Stimulated activated CD4-positive, alpha-beta T cell treated with anti-CD3 and anti-CD28 coated beads, Interleukin-12 subunit alpha, Interleukin-12 subunit beta, amount 100 ng/mL, for 48 hours (primary cell): ENCODE data around the gene GNE.
A peak's percentile ranks its signal among the peaks of the same experiment; 100 is the strongest.
"Not testable (repeated sequence)": the region's sequence is repeated elsewhere in the genome, so short reads cannot be mapped to it uniquely, and the experiment has no call there.

ENCODE experiments used
- DNase-seq, 3 donors: peaks; one replicate each; pipeline ENCODE4 v3.0.0-alpha.2; 2020; ENCODE audit warnings: low read depth in 2 of 3, low spot score in 1 of 3

Gene GNE, protein sequence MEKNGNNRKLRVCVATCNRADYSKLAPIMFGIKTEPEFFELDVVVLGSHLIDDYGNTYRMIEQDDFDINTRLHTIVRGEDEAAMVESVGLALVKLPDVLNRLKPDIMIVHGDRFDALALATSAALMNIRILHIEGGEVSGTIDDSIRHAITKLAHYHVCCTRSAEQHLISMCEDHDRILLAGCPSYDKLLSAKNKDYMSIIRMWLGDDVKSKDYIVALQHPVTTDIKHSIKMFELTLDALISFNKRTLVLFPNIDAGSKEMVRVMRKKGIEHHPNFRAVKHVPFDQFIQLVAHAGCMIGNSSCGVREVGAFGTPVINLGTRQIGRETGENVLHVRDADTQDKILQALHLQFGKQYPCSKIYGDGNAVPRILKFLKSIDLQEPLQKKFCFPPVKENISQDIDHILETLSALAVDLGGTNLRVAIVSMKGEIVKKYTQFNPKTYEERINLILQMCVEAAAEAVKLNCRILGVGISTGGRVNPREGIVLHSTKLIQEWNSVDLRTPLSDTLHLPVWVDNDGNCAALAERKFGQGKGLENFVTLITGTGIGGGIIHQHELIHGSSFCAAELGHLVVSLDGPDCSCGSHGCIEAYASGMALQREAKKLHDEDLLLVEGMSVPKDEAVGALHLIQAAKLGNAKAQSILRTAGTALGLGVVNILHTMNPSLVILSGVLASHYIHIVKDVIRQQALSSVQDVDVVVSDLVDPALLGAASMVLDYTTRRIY

DNA sequence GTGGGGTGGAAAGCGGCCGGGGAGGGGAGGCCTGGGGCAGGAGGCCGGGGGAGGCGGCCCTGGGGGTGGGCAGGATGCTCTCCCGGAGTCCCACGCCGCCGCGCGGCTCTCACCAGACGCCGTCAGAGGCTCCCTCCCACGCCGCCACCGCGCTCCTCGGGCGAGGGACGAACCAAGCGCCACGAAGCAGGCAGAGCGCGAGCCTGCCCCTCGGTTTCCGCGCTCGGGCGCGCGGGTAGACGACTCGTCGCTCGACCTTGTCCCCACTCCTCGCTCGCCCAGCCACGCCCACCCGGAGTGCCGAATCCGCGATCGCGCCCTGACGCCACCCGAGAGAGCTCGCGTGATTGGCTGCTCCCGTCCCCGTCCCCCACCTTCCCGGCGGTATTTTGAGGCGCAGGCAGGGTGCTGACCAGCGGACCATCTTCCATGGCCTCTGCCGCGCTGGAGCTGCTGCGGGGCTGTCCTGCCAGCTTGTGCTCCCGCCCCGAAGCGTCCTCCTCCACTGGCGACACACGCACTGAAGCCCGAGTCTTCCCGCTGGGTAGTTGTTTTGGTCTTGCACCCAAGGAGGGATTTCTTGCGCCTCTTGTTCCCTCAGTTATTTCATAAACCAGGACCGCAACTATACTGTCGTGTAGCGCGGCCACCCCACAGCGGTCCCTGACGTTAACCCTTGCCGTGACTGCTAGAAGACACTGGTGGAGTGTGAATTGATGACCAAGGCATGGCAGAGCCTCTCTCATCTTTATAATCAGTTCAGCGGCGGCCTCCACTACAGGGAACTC is at the start of gene GNE:
Gene GNE (minus strand): TSS at position 241 of the 788 bp plus-strand sequence. CDS start 9,093 bp downstream, outside the sequence.
- DNase-seq = peak; percentile 96 to 97 (median 97)

- DNase-seq = no peak
These were observed 48.4 kb upstream of the GNE start for GRCh38 chr9:36306471-36307306.

GRCh38 chr9:36304366-36304765 is 46.1 kb upstream of the GNE start:
- not testable (repeated sequence) for DNase-seq

DNA sequence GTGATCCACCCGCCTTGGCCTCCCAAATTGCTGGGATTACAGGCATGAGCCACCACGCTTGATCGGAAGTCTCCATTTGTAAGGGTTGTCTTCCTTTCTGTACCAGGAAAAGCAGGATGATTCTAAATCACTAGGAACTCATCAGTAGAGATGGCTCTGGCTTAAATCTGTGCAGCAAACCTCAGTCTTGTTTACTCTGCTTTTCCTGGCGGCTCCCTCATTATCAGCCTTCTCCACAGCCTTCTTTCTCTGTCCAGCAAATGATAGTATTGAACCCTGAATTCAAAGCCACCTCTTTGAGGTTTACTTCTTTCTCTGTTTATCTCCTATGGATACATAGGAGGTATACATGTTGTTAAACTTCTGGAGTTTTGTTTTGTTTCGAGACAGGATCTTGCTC is 43.0 kb upstream of the GNE start:
- no peak for DNase-seq

GRCh38 chr9:36298566-36298965 is 40.3 kb upstream of the GNE start:
- DNase-seq = no peak

GRCh38 chr9:36297798-36298197 is 39.5 kb upstream of the GNE start:
- no peak for DNase-seq

DNA sequence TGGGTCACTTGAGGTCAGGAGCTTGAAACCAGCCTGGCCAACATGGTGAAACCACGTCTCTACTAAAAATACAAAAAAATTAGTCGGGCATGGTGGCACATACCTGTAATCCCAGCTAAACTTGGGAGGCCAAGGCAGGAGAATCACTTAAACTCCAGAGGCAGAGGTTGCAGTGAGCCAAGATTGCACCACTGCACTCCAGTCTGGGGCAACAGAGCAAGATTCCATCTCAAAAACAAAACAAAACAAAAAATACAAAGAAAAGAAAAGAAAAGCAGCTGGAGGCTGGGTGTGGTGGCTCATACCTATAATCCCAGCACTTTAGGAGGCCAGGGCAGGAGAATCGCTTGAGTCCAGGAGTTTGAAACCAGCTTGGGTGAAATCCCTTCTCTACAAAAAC is 36.7 kb upstream of the GNE start:
- not testable (repeated sequence) for DNase-seq

- no peak for DNase-seq
These were observed 35.7 kb upstream of the GNE start for GRCh38 chr9:36293918-36294317.

DNA sequence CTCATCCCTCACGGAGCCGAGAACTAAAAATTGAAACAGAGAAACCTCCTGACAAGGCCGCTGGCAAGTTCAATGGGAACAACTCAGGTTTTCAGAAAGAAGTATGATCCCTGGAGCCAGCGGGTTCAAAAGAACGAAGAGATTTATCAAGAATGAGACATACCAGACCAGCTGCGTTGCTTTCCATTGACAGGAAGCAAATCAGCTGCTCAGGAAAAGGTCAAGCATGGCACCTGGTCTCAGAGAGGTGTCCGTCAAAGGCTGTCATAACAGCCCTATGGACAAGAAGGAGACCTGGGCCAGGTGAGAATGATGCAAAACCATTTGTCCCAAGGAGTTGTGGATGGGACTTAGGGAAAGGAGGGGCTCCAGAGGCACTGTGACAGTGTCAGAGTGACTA is 34.9 kb upstream of the GNE start:
- DNase-seq = no peak

GRCh38 chr9:36292641-36293040 is 34.4 kb upstream of the GNE start:
- no peak for DNase-seq

- DNase-seq = no peak
These were observed 32.7 kb upstream of the GNE start for GRCh38 chr9:36290996-36291395.

DNA sequence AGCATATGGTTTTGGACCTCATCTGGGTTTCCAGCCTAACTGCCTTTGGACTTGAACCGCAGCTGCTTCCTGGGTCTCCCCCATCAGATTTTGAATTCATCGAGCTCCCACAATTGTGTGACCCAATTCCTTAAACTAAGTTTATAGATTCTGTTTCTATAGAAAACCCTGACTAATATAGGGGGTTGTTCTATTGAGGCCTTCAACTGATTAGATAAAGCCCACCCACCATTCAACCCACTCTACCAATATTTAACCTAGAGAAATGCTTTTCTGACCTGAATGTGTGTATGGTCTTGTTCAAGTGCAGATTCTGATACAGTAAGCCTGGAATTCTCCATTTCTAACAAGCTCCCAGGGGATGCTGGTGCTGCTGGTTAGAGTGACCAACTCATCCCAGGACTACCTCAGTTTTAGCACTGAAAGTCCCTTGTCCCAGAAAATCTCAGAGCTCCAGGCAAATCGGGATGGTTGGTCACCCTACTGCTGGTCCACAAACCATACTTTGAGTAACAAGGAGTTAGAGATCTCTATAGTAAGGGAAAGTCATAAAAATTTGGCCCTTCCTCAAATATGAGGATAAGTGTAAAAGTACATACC is 31.7 kb upstream of the GNE start:
- DNase-seq = no peak

GRCh38 chr9:36288070-36288469 is 29.8 kb upstream of the GNE start:
- DNase-seq = no peak

DNA sequence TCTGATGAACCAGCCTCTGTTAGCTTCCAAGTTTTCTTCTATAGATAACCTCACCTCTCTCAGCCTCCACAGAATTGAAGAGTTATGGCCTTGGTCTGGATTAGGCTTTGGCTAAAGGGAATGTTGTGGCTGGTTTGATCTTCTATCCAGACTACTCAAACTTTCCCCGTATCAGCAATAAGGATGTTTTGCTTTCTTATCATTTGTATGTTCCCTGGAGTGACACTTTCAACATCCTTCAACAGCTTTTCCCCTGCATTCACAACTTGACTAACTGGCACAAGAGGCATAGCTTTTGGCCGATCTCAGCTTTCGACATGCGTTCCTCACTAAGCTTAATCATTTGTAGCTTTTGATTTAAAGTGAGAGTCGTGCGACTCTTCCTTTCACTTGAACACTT is 28.1 kb upstream of the GNE start:
- no peak for DNase-seq

DNA sequence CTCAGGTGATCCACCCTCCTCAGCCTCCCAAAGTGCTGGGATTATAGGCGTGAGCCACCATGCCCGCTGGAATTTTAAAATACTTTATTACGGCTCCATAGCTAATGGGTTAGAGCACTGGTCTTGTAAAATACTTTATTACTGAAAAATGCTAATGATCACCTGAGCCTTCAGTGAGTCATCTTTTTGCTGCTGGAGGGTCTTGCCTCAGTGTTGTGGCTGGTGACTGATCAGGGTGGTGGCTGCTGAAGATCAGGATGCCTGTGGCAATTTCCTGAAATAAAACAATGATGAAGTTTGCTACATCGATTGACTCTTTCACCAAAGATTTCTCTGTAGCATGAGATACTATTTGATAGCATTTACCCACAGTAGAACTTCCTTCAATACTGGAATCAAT is 26.0 kb upstream of the GNE start:
- DNase-seq = no peak

DNA sequence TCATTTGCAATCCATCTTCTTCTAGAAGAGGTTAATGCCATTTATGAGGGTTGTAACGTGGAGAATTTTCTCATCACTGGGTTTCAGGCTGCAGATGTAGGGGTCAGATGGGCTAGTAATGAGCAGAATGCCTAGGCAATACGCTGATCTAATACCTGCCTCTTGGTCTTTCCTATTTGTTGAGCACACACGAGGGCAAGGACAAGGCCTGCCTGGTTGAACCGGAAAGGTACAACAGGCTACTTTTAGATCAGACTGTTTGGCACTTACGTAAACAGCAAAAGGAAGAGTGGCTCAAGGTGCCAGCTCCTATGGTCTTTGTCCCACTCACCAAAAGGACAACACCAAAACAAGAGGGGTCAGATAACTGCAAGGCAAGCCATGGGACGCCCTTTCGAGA is 24.0 kb upstream of the GNE start:
- DNase-seq = no peak

DNA sequence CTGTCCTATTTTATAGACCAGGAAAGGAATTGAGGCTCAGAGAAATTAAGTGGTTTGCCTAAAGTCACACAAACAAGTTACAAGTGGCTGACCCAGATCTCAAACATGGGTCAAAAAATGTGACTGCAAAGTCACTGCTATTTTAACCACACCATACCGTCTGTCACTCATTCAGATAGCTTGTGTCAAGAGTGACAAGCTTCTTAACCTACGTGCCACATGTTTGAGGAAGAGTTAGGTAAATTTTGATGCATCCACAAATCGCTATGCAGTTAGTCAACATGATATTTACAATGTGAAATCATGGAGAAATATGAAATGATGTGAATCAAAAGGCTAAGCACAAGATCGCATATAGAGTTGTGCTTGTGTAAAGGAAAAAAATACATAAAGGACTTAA is 22.7 kb upstream of the GNE start:
- no peak for DNase-seq

- no peak for DNase-seq
These were observed 20.0 kb upstream of the GNE start for GRCh38 chr9:36278243-36278642.

DNA sequence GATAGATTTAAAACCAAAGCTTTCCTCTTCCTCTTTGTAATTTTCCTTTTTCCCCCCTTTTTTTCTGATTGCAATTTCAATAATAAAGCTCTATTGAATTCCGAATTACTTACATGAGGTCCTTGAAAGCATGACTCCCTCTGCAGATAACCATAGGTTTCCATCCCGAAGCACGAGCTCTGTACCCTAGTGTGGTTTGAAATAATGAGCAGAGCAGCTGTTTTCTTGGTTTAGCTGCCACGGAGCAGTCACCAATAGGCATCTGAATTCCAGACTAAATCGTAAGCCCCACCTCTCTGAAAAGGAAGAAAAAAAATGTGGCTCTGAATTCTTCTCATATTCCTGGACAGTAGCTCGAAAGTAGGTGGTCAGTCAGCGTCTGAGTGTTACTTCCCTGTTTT is 18.5 kb upstream of the GNE start:
- DNase-seq = no peak

- no peak for DNase-seq
These were observed 18.0 kb upstream of the GNE start for GRCh38 chr9:36276254-36276653.

- no peak for DNase-seq
These were observed 16.8 kb upstream of the GNE start for GRCh38 chr9:36275060-36275459.
